Inferior parietal cortex (tissue), 1 donor: ENCODE measurements around the gene INTS7.
A peak's percentile ranks its signal among the peaks of the same experiment; 100 is the strongest.
"Not testable (repeated sequence)": the region's sequence is repeated elsewhere in the genome, so short reads cannot be mapped to it uniquely, and the experiment has no call there.

Experiments used
- DNase-seq: peaks from one replicate; pipeline ENCODE4 v3.0.0-alpha.2; 2016; ENCODE audit errors: extremely low spot score

INTS7 gene

DNA sequence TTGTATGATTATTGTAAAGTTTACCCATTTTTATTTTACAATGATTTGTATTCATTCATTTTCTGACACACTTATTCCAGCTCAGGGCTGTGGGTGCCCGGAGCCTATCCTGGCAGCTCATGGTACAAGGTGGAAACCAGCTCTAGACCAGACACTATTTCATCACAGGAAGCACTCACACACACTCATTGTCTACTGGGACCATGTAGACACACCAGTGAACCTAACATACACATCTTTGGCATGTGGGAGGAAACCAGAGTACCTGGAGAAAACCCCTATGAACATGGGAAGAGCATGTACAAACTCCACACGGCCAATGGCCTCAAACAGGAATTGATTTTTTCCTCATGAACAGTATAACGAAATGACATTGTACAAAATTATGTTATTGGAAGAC, 2.5 kb upstream of the INTS7 start:
- DNase-seq, result no peak

DNA sequence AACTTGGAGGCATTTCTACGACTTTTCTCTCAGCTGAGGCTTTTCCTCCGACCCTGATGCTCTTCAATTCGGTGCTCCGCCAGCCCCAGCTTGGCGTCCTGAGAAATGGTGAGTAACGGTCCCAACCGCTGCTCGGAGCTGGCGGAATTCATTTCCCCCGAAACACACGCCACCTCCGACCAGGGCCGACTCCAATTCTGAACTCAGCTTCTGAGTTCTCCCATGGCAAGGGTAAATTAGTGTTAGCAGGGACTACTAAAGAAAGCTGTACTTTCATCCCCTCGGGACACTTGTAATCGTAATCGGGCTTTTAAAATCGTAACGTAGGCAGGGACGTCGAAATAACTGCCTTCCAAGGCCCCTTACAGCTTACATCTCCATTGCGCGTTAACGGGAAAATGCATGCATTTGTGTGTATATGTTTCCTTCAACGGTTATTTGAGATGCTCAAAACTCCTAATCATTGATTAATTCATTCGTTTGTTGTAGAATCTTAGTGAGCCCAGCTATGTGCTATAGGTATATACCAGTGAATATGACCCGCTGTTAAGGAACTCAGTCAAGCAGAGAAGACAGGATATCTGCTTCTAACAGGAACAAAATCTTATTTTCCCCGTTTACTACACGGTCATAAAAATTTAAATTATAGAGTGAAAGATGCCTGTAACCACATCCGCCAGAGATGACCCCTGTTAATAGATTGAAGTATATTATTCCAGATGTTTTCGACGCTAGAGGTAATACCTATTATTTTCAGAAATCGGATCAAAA, 663 bp upstream of the INTS7 start:
- DNase-seq, result no peak

- DNase-seq, result no peak
These were observed 738 bp downstream of the INTS7 start for GRCh38 chr1:212034516-212035122.

DNA sequence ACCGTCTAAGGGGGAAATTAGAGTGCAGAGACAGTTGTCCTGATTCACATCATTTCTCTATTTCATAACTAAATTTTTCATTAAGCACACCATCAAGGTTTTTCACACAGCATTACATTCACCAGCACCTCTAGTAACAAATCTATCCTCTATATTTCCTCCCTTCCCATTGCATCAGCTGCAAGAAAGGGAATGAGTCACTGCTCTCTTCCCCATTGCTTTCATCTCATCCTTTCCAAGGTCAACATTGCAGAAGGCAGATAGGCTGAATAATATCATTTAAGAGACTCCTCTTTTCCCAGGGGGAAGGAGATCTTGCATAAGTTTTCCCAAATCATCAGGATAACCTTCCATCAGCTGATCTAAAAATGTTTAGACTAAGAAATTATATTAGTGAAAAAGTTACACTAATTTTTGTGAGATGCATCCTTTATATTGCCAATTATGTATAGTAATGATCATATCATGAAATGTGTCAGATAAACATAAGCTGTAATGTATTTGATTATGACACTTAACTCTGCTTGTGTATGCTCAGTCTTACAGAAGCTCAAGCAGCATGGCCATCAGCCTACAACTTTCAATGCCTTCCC, 4.3 kb downstream of the INTS7 start:
- no peak for DNase-seq

- DNase-seq, result not testable (repeated sequence)
These were observed 7.6 kb downstream of the INTS7 start for GRCh38 chr1:212027727-212028126.

- DNase-seq, result no peak
These were observed 10.7 kb downstream of the INTS7 start for GRCh38 chr1:212024469-212025149.

- not testable (repeated sequence) for DNase-seq
These were observed 12.4 kb downstream of the INTS7 start for GRCh38 chr1:212022908-212023307.

DNA sequence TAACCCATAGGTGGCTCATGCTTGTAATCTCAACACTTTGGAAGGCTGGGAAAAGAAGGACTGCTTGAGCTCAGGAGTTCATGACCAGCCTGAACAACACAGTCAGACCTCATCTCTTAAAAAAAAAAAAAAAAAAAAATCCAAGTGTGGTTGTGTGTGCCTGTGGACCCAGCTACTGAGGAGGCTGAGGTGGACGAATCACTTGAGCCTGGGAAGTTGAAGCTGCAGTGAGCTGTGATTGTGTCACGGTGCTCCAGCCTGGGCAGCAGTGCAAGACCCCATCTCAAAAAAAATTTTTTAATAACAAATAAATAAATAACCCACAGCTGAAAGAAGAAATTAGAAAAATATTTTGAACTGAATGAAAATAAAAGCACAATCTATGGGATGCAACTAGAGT, 13.8 kb downstream of the INTS7 start:
- DNase-seq, result no peak

GRCh38 chr1:212020975-212021374, 14.4 kb downstream of the INTS7 start:
- no peak for DNase-seq

GRCh38 chr1:212013672-212014071, 21.7 kb downstream of the INTS7 start:
- DNase-seq, result no peak

GRCh38 chr1:212012034-212012740, 23.2 kb downstream of the INTS7 start:
- peak; percentile 73 for DNase-seq

GRCh38 chr1:212010004-212010403, 25.4 kb downstream of the INTS7 start:
- DNase-seq, result peak; percentile 30

- DNase-seq, result no peak
These were observed 25.8 kb downstream of the INTS7 start for GRCh38 chr1:212009561-212009960.

DNA sequence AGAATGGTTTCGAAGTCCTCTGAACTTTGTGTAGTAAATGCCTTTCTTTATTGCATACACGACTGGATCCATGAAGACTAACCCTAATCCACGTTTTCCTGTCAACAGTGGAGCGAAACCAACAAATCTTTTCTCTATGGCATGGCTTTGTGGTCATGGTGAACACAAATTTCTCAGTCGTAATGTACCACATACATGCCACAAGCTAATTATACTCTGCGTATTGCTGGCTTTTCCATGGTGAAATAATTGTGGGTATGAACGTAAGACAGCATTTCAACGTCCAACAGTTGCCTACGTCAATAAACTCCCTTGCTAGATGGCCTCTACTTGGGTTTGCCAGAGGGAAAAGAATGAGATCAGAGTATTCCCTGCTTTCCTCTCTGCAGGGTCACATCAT, 27.5 kb downstream of the INTS7 start:
- no peak for DNase-seq

- no peak for DNase-seq
These were observed 28.2 kb downstream of the INTS7 start for GRCh38 chr1:212007178-212007577.

DNA sequence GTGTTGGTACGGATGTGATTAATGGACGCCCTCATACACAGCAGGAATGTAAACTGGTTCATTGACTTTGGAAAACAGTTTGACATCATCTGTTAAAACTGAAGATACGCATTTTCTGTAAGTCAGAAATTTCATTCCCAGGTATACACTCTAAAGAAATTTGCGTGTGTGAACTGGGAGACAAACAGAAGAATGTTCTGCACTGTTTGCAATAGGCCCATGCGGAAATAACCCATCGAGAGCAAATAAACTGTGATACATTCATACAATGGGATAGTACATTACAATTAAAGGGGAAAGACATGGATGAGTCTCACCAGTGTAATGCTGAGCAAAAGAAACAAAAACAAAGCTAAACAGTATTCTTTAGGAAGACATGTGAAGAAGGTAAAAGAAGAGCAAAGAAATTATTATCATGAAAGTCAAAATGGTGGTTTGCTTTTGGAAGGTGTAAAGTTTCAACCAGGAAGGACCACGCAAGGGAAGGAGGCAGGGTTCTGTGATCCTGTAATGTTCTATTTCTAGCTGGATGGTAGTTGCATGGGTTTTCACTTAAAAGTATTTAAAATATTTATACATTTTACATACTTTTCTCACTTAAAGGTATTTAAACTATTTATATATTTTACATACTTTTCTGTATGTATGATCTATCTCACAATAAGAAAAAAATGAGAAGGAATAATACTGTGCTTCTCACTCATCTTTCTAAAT, 30.3 kb downstream of the INTS7 start:
- no peak for DNase-seq

DNA sequence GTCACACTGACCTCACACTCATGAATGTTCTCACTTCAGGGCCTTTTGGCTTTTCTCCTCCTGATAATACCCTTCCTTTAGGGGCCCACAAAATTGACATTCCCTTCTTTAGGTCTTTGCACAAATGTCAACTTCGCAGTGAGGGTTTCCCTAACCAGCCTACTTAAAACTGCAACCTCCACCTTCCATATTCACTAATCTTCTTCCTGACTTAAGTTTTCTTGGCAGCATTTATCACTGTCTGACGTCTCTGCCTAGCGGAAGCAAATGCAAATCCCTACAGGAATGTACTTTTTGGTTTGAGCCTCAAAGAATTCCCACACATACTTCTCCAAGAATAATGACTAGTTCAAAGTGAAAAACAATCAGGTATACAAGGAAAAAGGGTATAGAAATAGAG, 32.8 kb downstream of the INTS7 start:
- DNase-seq, result no peak

DNA sequence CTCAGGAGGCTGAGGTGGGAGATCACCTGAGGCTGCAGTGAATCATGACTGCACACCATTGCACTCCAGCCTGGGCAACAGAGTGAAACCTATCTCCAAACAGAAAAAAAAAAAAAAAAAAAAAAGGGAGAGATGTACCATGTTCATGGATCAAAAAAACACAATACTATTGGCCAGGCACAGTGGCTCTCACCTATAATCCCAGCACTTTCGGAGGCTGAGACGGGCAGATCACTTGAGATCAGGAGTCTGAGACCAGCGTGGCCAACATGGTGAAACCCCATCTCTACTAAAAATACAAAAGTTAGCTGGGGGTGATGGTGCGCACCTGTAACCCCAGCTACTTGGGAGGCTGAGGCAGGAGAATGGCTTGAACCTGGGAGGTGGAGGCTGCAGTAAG, 37.9 kb downstream of the INTS7 start:
- not testable (repeated sequence) for DNase-seq

DNA sequence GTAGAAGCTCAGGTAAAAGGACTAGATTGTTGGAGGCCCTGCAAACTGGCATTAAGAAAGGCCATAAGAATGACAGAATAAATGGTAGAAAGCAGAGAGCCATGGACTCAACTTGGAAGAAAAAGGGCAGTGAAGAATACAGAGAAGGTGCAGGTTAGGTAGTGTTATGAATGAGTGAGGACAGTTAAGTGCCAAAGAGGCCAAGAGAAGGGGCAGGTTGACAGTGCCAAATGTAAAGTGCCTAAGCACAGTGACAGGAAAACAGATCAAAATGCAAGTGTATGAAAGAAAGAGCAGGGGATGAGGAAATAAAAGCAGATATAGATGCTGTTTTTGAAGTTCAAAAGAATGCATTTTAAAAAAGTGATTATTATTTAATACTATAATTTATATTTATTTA, 43.7 kb downstream of the INTS7 start:
- DNase-seq, result no peak

- DNase-seq, result no peak
These were observed 48.6 kb downstream of the INTS7 start for GRCh38 chr1:211986628-211987254.
